HepG2 (cell line): ENCODE data around the gene VEZF1. TPM values are rescaled to one million over a fixed set of nuclear protein-coding genes. Genes with fewer than 3 reads are reported as not detected.

Experiments
- ATAC-seq: fragments of 200-7000 bp; cut with Tn5 transposase; 3 replicates; pipeline ENCODE4 v1.9.1; 2020; ENCODE audit warnings: mild to moderate bottlenecking, moderate library complexity
- BruUV-seq: library from RNA; stranded (reverse); fragments of 400-500 nt; replicated peaks from 2 replicates; lab custom pipeline; 2021; lab: Mats Ljungman, UMichigan
- CTCF ChIA-PET: fragments of 300-600 bp; formaldehyde crosslinking; extraction: SDS; loops from one replicate; lab custom pipeline; 2021; ENCODE audit warnings: low total read pairs, inconsistent platforms, low intra/inter-chr PET ratio; lab: Yijun Ruan, JAX
- POLR2A ChIA-PET: fragments of 350-600 bp; sonication (Branson Sonifier 250); formaldehyde crosslinking; loops from one replicate; lab custom pipeline; 2020; ENCODE audit warnings: antibody characterized with exemption, inconsistent platforms; lab: Yijun Ruan, JAX
- DNase-seq: peaks from one replicate; pipeline ENCODE4 v3.0.0-alpha.2; 2015; ENCODE audit warnings: low spot score
- FAIRE-seq: peaks from 3 replicates; lab custom pipeline; 2011; peaks lifted over from hg19 to GRCh38; lab: Jason Lieb, UNC
- H2AFZ ChIP-seq: one replicate; pipeline ENCODE4 v1.6.1; 2011; ENCODE audit warnings: low read length, inconsistent platforms
- H3K27ac ChIP-seq: fragments of 300-600 bp; 3 replicates; pipeline ENCODE4 v1.8.0; 2011; ENCODE audit warnings: mixed run types, mild to moderate bottlenecking, mixed read lengths, low read length, inconsistent platforms; ENCODE audit not compliant: insufficient read depth; ENCODE audit errors: extremely low read length
- H3K27me3 ChIP-seq, 2 experiments: fragments of 200-600 bp in 1 of 2; 2 replicates in 1 of 2; 3 replicates in 1 of 2; pipeline versions ENCODE4 v1.6.0 to v1.8.0; 2011; ENCODE audit warnings: low read length in 2 of 2, mild to moderate bottlenecking in 2 of 2, moderate library complexity in 2 of 2, inconsistent platforms in 1 of 2; ENCODE audit not compliant: insufficient read depth in 2 of 2, control insufficient read depth in 1 of 2
- H3K36me3 ChIP-seq, 2 experiments: fragments of 200-600 bp in 1 of 2; replicated peaks in 1 of 2; 2 replicates in 1 of 2; 3 replicates in 1 of 2; pipeline versions ENCODE4 v1.5.1 to v1.8.0; 2011; ENCODE audit warnings: low read length in 2 of 2, inconsistent platforms in 1 of 2; ENCODE audit not compliant: insufficient read depth in 2 of 2, control insufficient read depth in 1 of 2
- H3K4me1 ChIP-seq: 2 replicates; pipeline ENCODE4 v1.5.1; 2012; ENCODE audit warnings: low read length, inconsistent platforms; ENCODE audit not compliant: insufficient read depth
- H3K4me2 ChIP-seq: 2 replicates; pipeline ENCODE4 v1.6.0; 2011; ENCODE audit warnings: low read depth, low read length, inconsistent platforms
- H3K4me3 ChIP-seq, 3 experiments: fragments of 200-600 bp in 1 of 3; sonication (generic), shearing (Covaris generic) in 1 of 3; replicated peaks in 1 of 3; 2 replicates each; pipeline ENCODE4 v1.5.1; 2011 to 2016; ENCODE audit warnings: low read length in 3 of 3, inconsistent platforms in 2 of 3, low read depth in 2 of 3, mild to moderate bottlenecking in 2 of 3, control low read depth in 1 of 3, mixed read lengths in 1 of 3; ENCODE audit not compliant: insufficient read depth in 1 of 3
- H3K79me2 ChIP-seq: one replicate; pipeline ENCODE4 v1.6.1; 2011; ENCODE audit warnings: low read length, inconsistent platforms; ENCODE audit not compliant: insufficient read depth
- H3K9ac ChIP-seq: 2 replicates; pipeline ENCODE4 v1.6.0; 2011; ENCODE audit warnings: mild to moderate bottlenecking, low read depth, low read length, inconsistent platforms; ENCODE audit not compliant: insufficient read depth
- H3K9me3 ChIP-seq: 2 replicates; pipeline ENCODE4 v1.5.1; 2012; ENCODE audit warnings: mild to moderate bottlenecking, low read length
- H4K20me1 ChIP-seq: 2 replicates; pipeline ENCODE4 v1.6.0; 2011; ENCODE audit warnings: inconsistent platforms, mild to moderate bottlenecking, low read length, moderate library complexity; ENCODE audit not compliant: insufficient read depth
- CHCHD3 ChIP-seq: sonication (generic); formaldehyde crosslinking; IDR thresholded peaks from 2 replicates; pipeline ENCODE4 v1.8.0; 2022; ENCODE audit warnings: mild to moderate bottlenecking, missing genetic modification reagents, moderate library complexity
- HNF4A ChIP-seq: sonication (generic); formaldehyde crosslinking; IDR thresholded peaks from 2 replicates; pipeline ENCODE4 v1.4.0; 2020; ENCODE audit warnings: missing genetic modification reagents
- JUND ChIP-seq: sonication (generic); formaldehyde crosslinking; IDR thresholded peaks from 2 replicates; pipeline ENCODE4 v1.8.0; 2022; ENCODE audit warnings: mild to moderate bottlenecking, missing genetic modification reagents
- PAWR ChIP-seq: sonication (generic); formaldehyde crosslinking; IDR thresholded peaks from 2 replicates; pipeline ENCODE4 v1.4.0; 2020; ENCODE audit warnings: missing genetic modification reagents, mild to moderate bottlenecking, borderline replicate concordance
- SMAD3 ChIP-seq: sonication (generic); formaldehyde crosslinking; IDR thresholded peaks from 2 replicates; pipeline ENCODE4 v1.4.0; 2020; ENCODE audit warnings: missing genetic modification reagents
- TBX2 ChIP-seq: sonication (generic); formaldehyde crosslinking; IDR thresholded peaks from 2 replicates; pipeline ENCODE4 v1.5.0; 2020; ENCODE audit warnings: missing genetic modification reagents, mild to moderate bottlenecking, borderline replicate concordance
- WIZ ChIP-seq: sonication (generic); formaldehyde crosslinking; IDR thresholded peaks from 2 replicates; pipeline ENCODE4 v1.5.1; 2020; ENCODE audit warnings: mild to moderate bottlenecking, missing genetic modification reagents
- ZBTB38 ChIP-seq: sonication (generic); formaldehyde crosslinking; IDR thresholded peaks from 2 replicates; pipeline ENCODE4 v1.5.1; 2020; ENCODE audit warnings: mild to moderate bottlenecking, missing genetic modification reagents
- ZBTB42 ChIP-seq: sonication (generic); formaldehyde crosslinking; IDR thresholded peaks from 2 replicates; pipeline ENCODE4 v1.5.0; 2020; ENCODE audit warnings: mild to moderate bottlenecking, missing genetic modification reagents
- ZNF468 ChIP-seq: sonication (generic); formaldehyde crosslinking; IDR thresholded peaks from 2 replicates; pipeline ENCODE4 v1.8.0; 2022; ENCODE audit warnings: mild to moderate bottlenecking, moderate library complexity, missing genetic modification reagents
- ZNF570 ChIP-seq: sonication (generic); formaldehyde crosslinking; IDR thresholded peaks from 2 replicates; pipeline ENCODE4 v1.4.0; 2020; ENCODE audit warnings: mild to moderate bottlenecking, missing genetic modification reagents, borderline replicate concordance
- ZNF703 ChIP-seq: sonication (generic); formaldehyde crosslinking; IDR thresholded peaks from 2 replicates; pipeline ENCODE4 v1.5.1; 2020; ENCODE audit warnings: missing genetic modification reagents, mild to moderate bottlenecking, moderate library complexity, borderline replicate concordance
- ZNF780A ChIP-seq: sonication (generic); formaldehyde crosslinking; IDR thresholded peaks from 2 replicates; pipeline ENCODE4 v1.8.0; 2022; ENCODE audit warnings: mild to moderate bottlenecking, missing genetic modification reagents, moderate library complexity
- ZSCAN30 ChIP-seq: sonication (generic); formaldehyde crosslinking; IDR thresholded peaks from 2 replicates; pipeline ENCODE4 v1.5.0; 2020; ENCODE audit warnings: mild to moderate bottlenecking, missing genetic modification reagents
- ZSCAN31 ChIP-seq: sonication (generic); formaldehyde crosslinking; IDR thresholded peaks from 2 replicates; pipeline ENCODE4 v1.5.0; 2020; ENCODE audit warnings: low read depth, mild to moderate bottlenecking, missing genetic modification reagents
- WGBS: methylation state at CpG from one replicate; pipeline ENCODE4 v1.1.6; 2017; ENCODE audit warnings: low lambda C conversion rate; 5-methylcytosine and 5-hydroxymethylcytosine counted together
- in situ Hi-C: cut with HindIII; loops from 2 replicates; pipeline ENCODE4 v1.10.0; 2017; ENCODE audit warnings: low pct_unique_long_range_greater_than_20kb; ENCODE audit not compliant: extremely low pct_ligation_motif_present
- intact Hi-C: fragments of 100-400 bp; cut with micrococcal nuclease; formaldehyde crosslinking; loops from one replicate; pipeline ENCODE4 v1.10.0; 2022; ENCODE audit not compliant: unreplicated experiment
- polyA plus RNA-seq, 8 experiments: library from polyadenylated mRNA; depleted of rRNA in 3 of 8; stranded (reverse) in 7 of 8; unstranded in 1 of 8; fragments of >200 nt; fragmentation: Illumina TruSeq in 4 of 8; extraction: Trizol in 4 of 8; gene quantifications; 2 replicates each; pipeline versions ENCODE4 v1.2.1 to v1.2.3, GENCODE V29; 2011 to 2016; ENCODE audit warnings: low read depth in 4 of 8, missing spikeins in 1 of 8, mixed read lengths in 1 of 8; ENCODE audit not compliant: insufficient read depth in 1 of 8
- total RNA-seq, 5 experiments: library from RNA; depleted of rRNA; stranded (reverse); fragments of >200 nt; fragmentation: Illumina TruSeq; extraction: Trizol; gene quantifications; 2 replicates each; pipeline ENCODE4 v1.2.3, GENCODE V29; 2016; ENCODE audit warnings: low read depth in 1 of 5
- TF ChIP-seq, protein P1 (sequence below): sonication (generic); formaldehyde crosslinking; IDR thresholded peaks from 2 replicates; pipeline ENCODE4 v1.8.0; 2022; ENCODE audit warnings: missing genetic modification reagents, low read depth, mild to moderate bottlenecking, borderline replicate concordance
- TF ChIP-seq, protein P2 (sequence below): sonication (generic); formaldehyde crosslinking; IDR thresholded peaks from 2 replicates; pipeline ENCODE4 v1.4.0; 2020; ENCODE audit warnings: missing genetic modification reagents
- TF ChIP-seq, protein P3 (sequence below): sonication (generic); formaldehyde crosslinking; conservative IDR thresholded peaks from 2 replicates; pipeline ENCODE4 v1.8.1; 2023; ENCODE audit warnings: missing genetic modification reagents

VEZF1 gene
- total and polyA plus RNA-seq, 2 of the 13 experiments (the other 11 are each of a cell fraction or from before 2014, with no cell fraction given) = 45.9 to 49.7 TPM

DNA sequence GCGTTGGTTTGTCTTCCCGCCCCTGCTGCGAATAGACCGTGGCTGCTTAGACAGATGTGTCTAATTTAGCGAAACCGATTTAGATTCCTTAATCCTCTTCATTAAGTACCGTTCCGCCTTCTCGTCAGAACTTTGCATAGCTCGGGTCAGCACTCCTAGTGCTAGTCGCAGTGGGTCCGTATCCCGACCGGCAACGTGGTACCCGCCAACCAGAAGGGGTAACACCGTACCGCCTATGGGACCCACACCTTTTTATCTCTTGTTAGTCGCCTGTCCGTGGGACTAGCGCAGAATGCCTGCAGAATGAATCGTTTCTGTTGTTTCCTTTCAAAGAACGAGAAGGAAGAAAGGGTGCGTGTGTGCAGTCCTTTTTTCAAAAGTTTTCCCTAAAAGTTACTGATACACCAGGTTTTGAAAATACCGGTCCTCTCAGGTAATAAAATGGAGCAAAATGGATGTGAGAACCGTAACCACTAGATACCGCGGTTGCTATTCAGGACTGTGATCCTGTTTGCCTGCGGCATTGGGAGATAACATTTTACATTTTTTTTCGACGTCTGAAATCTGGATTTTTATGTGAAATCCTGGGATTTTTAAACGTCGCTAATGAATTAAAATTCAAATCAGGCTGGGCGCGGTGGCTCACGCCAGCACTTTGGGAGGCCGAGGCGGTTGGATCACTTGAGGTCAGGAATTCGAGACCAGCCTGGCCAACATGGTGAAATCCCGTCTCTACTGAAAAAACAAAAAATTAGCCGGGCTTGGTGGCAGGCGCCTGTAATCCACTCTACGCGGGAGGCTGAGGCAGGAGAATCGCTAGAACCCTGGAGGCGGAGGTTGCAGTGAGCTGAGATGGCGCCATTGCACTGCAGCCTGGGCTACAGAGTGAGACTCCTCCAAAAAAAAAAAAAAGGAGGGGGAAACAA lies 20.0 kb upstream of the VEZF1 start:
- Histone ChIP-seq H4K20me1 (peaks cover 34% of the 10 kb centered on the region), H3K36me3 (peaks cover 3 to 28% of the 10 kb centered on the region in 2 experiments), H3K4me2 (peak overlapping the region; percentile 91), H3K79me2 (peaks cover 46% of the 10 kb centered on the region), H2AFZ (peak overlapping the region; percentile 36), H3K4me3 (peak overlapping the region; percentile 45 to 99 (median 79)), H3K4me1 (peaks cover 46% of the 10 kb centered on the region), H3K27me3 (no peaks in the 10 kb centered on the region; a peak in 1 of 5 replicates), H3K9ac (peak overlapping the region; percentile 100), H3K27ac (peak overlapping the region; percentile 99), H3K9me3 (no peaks in the 10 kb centered on the region)
- ATAC-seq = peak; percentile 33
- FAIRE-seq = no peak
- 70% methylated on average over 47 of the region's 47 CpGs for WGBS
- POLR2A ChIA-PET = interaction anchor here (0.8 to 3.8 kb wide), 25 partner anchors 12 to 623 kb away, joined by 3 to 71 read pairs (median 10); partner anchors contain the start of genes CUEDC1, DYNLL2, MRPS23 and VEZF1
- no peak for DNase-seq
- intact Hi-C loops = loop anchor here (1.0 kb wide), 1 partner anchor 76 kb away; no protein-coding TSS in a partner anchor
- in situ Hi-C loops = loop anchor here (5.0 kb wide), 1 partner anchor 79 kb away; no protein-coding TSS in a partner anchor
- CTCF ChIA-PET = no interaction called here
- BruUV-seq = TSS peak; percentile 76
- TF ChIP-seq ZSCAN31 (CRISPR knock-in tag) (0 out of 2 replicates have a peak, but pooled peaks have one; percentile 57), ZNF780A (CRISPR knock-in tag) (0 out of 2 replicates have a peak, but pooled peaks have one; percentile 1), TBX2 (CRISPR knock-in tag) (0 out of 2 replicates have a peak, but pooled peaks have one; percentile 23), ZNF703 (0 out of 2 replicates have a peak, but pooled peaks have one; percentile 32), PAWR (0 out of 2 replicates have a peak, but pooled peaks have one; percentile 15), SMAD3 (CRISPR knock-in tag) (0 out of 2 replicates have a peak, but pooled peaks have one; percentile 5), CHCHD3 (CRISPR knock-in tag) (0 out of 2 replicates have a peak, but pooled peaks have one; percentile 2), ZNF570 (CRISPR knock-in tag) (0 out of 2 replicates have a peak, but pooled peaks have one; percentile 6), ZBTB38 (peak; percentile 28; the same call in 1 of the 2 replicates), ZSCAN30 (0 out of 2 replicates have a peak, but pooled peaks have one; percentile 23), ZNF468 (CRISPR knock-in tag) (peak; percentile 79; the same call in 1 of the 2 replicates), HNF4A (CRISPR knock-in tag) (no peak), WIZ (CRISPR knock-in tag) (0 out of 2 replicates have a peak, but pooled peaks have one; percentile 9), ZBTB42 (CRISPR knock-in tag) (peak; percentile 18; the same call in 1 of the 2 replicates), JUND (CRISPR knock-in tag) (no peak)
- TF ChIP-seq, protein P1, sequence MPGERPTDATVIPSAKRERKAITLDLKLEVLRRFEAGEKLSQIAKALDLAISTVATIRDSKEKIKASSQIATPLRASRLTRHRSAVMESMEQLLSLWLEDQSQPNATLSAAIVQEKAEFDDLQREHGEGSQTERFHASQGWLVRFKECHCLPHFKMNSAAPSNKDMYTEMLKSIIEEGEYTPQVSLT (CRISPR knock-in tag) = 0 out of 2 replicates have a peak, but pooled peaks have one; percentile 24
- TF ChIP-seq, protein P2, sequence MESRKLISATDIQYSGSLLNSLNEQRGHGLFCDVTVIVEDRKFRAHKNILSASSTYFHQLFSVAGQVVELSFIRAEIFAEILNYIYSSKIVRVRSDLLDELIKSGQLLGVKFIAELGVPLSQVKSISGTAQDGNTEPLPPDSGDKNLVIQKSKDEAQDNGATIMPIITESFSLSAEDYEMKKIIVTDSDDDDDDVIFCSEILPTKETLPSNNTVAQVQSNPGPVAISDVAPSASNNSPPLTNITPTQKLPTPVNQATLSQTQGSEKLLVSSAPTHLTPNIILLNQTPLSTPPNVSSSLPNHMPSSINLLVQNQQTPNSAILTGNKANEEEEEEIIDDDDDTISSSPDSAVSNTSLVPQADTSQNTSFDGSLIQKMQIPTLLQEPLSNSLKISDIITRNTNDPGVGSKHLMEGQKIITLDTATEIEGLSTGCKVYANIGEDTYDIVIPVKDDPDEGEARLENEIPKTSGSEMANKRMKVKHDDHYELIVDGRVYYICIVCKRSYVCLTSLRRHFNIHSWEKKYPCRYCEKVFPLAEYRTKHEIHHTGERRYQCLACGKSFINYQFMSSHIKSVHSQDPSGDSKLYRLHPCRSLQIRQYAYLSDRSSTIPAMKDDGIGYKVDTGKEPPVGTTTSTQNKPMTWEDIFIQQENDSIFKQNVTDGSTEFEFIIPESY = peak; percentile 80
- TF ChIP-seq, protein P3, sequence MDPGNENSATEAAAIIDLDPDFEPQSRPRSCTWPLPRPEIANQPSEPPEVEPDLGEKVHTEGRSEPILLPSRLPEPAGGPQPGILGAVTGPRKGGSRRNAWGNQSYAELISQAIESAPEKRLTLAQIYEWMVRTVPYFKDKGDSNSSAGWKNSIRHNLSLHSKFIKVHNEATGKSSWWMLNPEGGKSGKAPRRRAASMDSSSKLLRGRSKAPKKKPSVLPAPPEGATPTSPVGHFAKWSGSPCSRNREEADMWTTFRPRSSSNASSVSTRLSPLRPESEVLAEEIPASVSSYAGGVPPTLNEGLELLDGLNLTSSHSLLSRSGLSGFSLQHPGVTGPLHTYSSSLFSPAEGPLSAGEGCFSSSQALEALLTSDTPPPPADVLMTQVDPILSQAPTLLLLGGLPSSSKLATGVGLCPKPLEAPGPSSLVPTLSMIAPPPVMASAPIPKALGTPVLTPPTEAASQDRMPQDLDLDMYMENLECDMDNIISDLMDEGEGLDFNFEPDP (CRISPR knock-in tag) = 0 out of 2 replicates have a peak, but pooled peaks have one; percentile 59
